Esophagus muscularis mucosa (tissue), 4 donors: ENCODE measurements around the gene CTNNA1. TPM values are rescaled to one million over a fixed set of nuclear protein-coding genes. Genes with fewer than 3 reads are reported as not detected.

ENCODE experiments used
- DNase-seq: peaks from one replicate; pipeline ENCODE4 v3.0.0-alpha.2; 2017; ENCODE audit errors: extremely low spot score
- H3K27ac ChIP-seq, 4 donors: fragments of 200-600 bp; sonication (generic); replicated peaks in 1 of 4; 1 replicate in 3 of 4; 2 replicates in 1 of 4; pipeline ENCODE4 v1.5.1; 2016 to 2019; ENCODE audit warnings: mild to moderate bottlenecking in 1 of 4
- H3K27me3 ChIP-seq, 4 donors: fragments of 200-600 bp; sonication (generic); one replicate each; pipeline versions ENCODE4 v1.5.1 to v1.6.0; 2016 to 2019
- H3K36me3 ChIP-seq, 4 donors: fragments of 200-600 bp; sonication (generic); one replicate each; pipeline ENCODE4 v1.5.1; 2016 to 2019
- H3K4me1 ChIP-seq, 4 donors: fragments of 200-600 bp; sonication (generic); one replicate each; pipeline ENCODE4 v1.5.1; 2016 to 2019
- H3K4me3 ChIP-seq, 4 donors: fragments of 200-600 bp; sonication (generic); 1 replicate in 2 of 4; 2 replicates in 2 of 4; pipeline ENCODE4 v1.5.1; 2016 to 2019; ENCODE audit warnings: mild to moderate bottlenecking in 4 of 4, moderate library complexity in 1 of 4
- H3K9me3 ChIP-seq, 4 donors: fragments of 200-600 bp; sonication (generic); 1 replicate in 3 of 4; 2 replicates in 1 of 4; pipeline ENCODE4 v1.5.1; 2016 to 2019
- EP300 ChIP-seq: sonication (generic); formaldehyde crosslinking; IDR thresholded peaks from one replicate; pipeline ENCODE4 v1.6.1; 2017; ENCODE audit warnings: antibody characterized with exemption
- POLR2A ChIP-seq: fragments of 450-650 bp; IDR thresholded peaks from one replicate; pipeline ENCODE4 v1.6.1; 2017; ENCODE audit warnings: antibody characterized with exemption, moderate library complexity, mild to moderate bottlenecking, low read depth
- POLR2AphosphoS5 ChIP-seq, 2 donors: sonication (generic); formaldehyde crosslinking; IDR thresholded peaks; one replicate each; pipeline ENCODE4 v1.6.1; 2017; ENCODE audit warnings: antibody characterized with exemption in 2 of 2
- WGBS: methylation state at CpG from one replicate; pipeline ENCODE4 v1.1.5; 2018; 5-methylcytosine and 5-hydroxymethylcytosine counted together
- intact Hi-C: fragments of 100-400 bp; cut with DNase I; formaldehyde crosslinking; loops from one replicate; pipeline ENCODE4 v1.15.1; 2023
- total RNA-seq, 4 donors: library from RNA; depleted of rRNA; stranded (reverse); fragments of >200 nt; gene quantifications; one replicate each; pipeline versions ENCODE4 v1.1.0 to v1.2.1, GENCODE V29; 2016
- TF ChIP-seq, protein P1 (sequence below), 3 experiments: fragments of 200-600 bp in 2 of 3; fragments of 450-650 bp in 1 of 3; sonication (generic) in 2 of 3; IDR thresholded peaks; one replicate each; pipeline ENCODE4 v1.5.1; 2017 to 2019; ENCODE audit warnings: antibody characterized with exemption in 3 of 3, mild to moderate bottlenecking in 2 of 3, moderate library complexity in 1 of 3

Gene CTNNA1
- total RNA-seq, 4 donors from 2014 or later, result 335 to 423 (median 369) TPM

GRCh38 chr5:138716456-138716924 lies 36.7 kb upstream of the CTNNA1 start:
- DNase-seq, result no peak
- Histone ChIP-seq H3K4me1 (peaks cover 0 to 9% (median 7%) of the 10 kb centered on the region in 4 donors), H3K27ac (no peak overlapping the region), H3K27me3 (no peaks in the 10 kb centered on the region), H3K9me3 (no peaks in the 10 kb centered on the region), H3K36me3 (no peaks in the 10 kb centered on the region), H3K4me3 (no peak overlapping the region)
- 27% methylated on average over 3 of the region's 3 CpGs for WGBS
- intact Hi-C loops, result no loop called here
- no peak for TF ChIP-seq POLR2AphosphoS5 (IDR thresholded peaks at IDR 0.05)

- WGBS, result 96% methylated on average over 3 of the region's 3 CpGs
- H3K4me3 ChIP-seq, result no peak overlapping the region
- no peak for TF ChIP-seq EP300
- TF ChIP-seq POLR2AphosphoS5 (IDR thresholded peaks at IDR 0.05), result no peak
- TF ChIP-seq POLR2A, result no peak
- TF ChIP-seq, protein P1, sequence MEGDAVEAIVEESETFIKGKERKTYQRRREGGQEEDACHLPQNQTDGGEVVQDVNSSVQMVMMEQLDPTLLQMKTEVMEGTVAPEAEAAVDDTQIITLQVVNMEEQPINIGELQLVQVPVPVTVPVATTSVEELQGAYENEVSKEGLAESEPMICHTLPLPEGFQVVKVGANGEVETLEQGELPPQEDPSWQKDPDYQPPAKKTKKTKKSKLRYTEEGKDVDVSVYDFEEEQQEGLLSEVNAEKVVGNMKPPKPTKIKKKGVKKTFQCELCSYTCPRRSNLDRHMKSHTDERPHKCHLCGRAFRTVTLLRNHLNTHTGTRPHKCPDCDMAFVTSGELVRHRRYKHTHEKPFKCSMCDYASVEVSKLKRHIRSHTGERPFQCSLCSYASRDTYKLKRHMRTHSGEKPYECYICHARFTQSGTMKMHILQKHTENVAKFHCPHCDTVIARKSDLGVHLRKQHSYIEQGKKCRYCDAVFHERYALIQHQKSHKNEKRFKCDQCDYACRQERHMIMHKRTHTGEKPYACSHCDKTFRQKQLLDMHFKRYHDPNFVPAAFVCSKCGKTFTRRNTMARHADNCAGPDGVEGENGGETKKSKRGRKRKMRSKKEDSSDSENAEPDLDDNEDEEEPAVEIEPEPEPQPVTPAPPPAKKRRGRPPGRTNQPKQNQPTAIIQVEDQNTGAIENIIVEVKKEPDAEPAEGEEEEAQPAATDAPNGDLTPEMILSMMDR (IDR thresholded peaks at IDR 0.05), result no peak
- no peak for DNase-seq
- H3K4me1 ChIP-seq, result peaks cover 0 to 9% (median 7%) of the 10 kb centered on the region in 4 donors
- H3K9me3 ChIP-seq, result no peaks in the 10 kb centered on the region
- intact Hi-C loops, result no loop called here
- H3K36me3 ChIP-seq, result no peaks in the 10 kb centered on the region
- H3K27ac ChIP-seq, result no peak overlapping the region
- H3K27me3 ChIP-seq, result no peaks in the 10 kb centered on the region
These were observed 35.8 kb upstream of the CTNNA1 start for GRCh38 chr5:138717399-138717798.

- no peak for DNase-seq
- WGBS, result 70% methylated on average over 2 of the region's 2 CpGs
- TF ChIP-seq, protein P1 (IDR thresholded peaks at IDR 0.05), result no peak
- TF ChIP-seq EP300, result no peak
- TF ChIP-seq POLR2AphosphoS5 (IDR thresholded peaks at IDR 0.05), result no peak
- no peak for TF ChIP-seq POLR2A
- intact Hi-C loops, result no loop called here
- Histone ChIP-seq H3K36me3 (no peaks in the 10 kb centered on the region), H3K27me3 (no peaks in the 10 kb centered on the region), H3K4me1 (peaks cover 6 to 15% (median 14%) of the 10 kb centered on the region in 4 donors), H3K9me3 (no peaks in the 10 kb centered on the region), H3K27ac (no peak overlapping the region), H3K4me3 (no peak overlapping the region)
These were observed 33.4 kb upstream of the CTNNA1 start for GRCh38 chr5:138719811-138720210.

DNA sequence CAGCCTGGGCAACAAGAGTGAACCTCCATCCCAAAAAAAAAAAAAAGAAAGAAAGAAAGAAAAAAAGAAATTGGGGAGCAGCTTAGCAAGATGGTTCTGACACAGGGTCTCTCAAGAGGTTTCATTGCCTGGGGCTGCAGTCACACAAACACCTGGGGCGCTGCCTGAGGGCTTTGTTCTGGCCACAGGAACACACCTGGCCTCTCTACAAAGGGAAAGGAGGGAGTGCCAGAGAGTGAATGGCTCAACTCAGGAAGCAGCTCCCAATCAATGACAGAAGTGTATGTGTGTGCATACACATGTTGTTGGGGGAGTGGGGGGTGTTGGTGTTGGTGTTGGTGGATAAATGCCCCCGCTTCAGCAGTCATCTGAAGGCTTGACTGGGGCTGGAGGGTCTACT lies 32.4 kb upstream of the CTNNA1 start:
- Histone ChIP-seq H3K9me3 (no peaks in the 10 kb centered on the region), H3K4me3 (no peak overlapping the region), H3K27ac (no peak overlapping the region), H3K36me3 (no peaks in the 10 kb centered on the region), H3K4me1 (peaks cover 15 to 26% (median 24%) of the 10 kb centered on the region in 4 donors), H3K27me3 (no peaks in the 10 kb centered on the region)
- TF ChIP-seq POLR2AphosphoS5 (IDR thresholded peaks at IDR 0.05) (no peak), EP300 (no peak), POLR2A (no peak)
- TF ChIP-seq, protein P1 (IDR thresholded peaks at IDR 0.05), result no peak
- WGBS, result 100% methylated on average over 2 of the region's 2 CpGs
- DNase-seq, result no peak
- intact Hi-C loops, result no loop called here

- no peaks in the 10 kb centered on the region for H3K36me3 ChIP-seq
- H3K27ac ChIP-seq, result no peak overlapping the region
- no peak for DNase-seq
- intact Hi-C loops, result no loop called here
- 82% methylated on average over 5 of the region's 5 CpGs for WGBS
- no peak overlapping the region for H3K4me3 ChIP-seq
- TF ChIP-seq EP300 (no peak), POLR2AphosphoS5 (IDR thresholded peaks at IDR 0.05) (no peak), POLR2A (no peak)
- TF ChIP-seq, protein P1 (IDR thresholded peaks at IDR 0.05), result no peak
- peaks cover 16 to 24% (median 22%) of the 10 kb centered on the region in 4 donors for H3K4me1 ChIP-seq
- H3K9me3 ChIP-seq, result no peaks in the 10 kb centered on the region
- no peaks in the 10 kb centered on the region for H3K27me3 ChIP-seq
These were observed 31.2 kb upstream of the CTNNA1 start for GRCh38 chr5:138721979-138722378.
